HL-60 (cell line): Measurements from ENCODE around the gene PIR.

Experiments
- DNase-seq, 2 experiments: peaks; one replicate each; pipeline ENCODE4 v3.0.0-alpha.2; 2010 to 2020; ENCODE audit warnings: low read depth in 1 of 2, low spot score in 1 of 2
- H3K27ac ChIP-seq: fragments of 250-450 bp; sonication (Bioruptor Pico); replicated peaks from 2 replicates; pipeline ENCODE4 v1.5.1; 2020; ENCODE audit warnings: mild to moderate bottlenecking, moderate library complexity
- H3K27me3 ChIP-seq: fragments of 250-450 bp; sonication (Bioruptor Pico); 2 replicates; pipeline ENCODE4 v1.5.1; 2021; ENCODE audit warnings: mild to moderate bottlenecking, moderate library complexity; ENCODE audit not compliant: insufficient read depth, poor library complexity, severe bottlenecking
- H3K4me3 ChIP-seq: replicated peaks from 2 replicates; pipeline ENCODE4 v1.5.1; 2011; ENCODE audit warnings: mild to moderate bottlenecking, control low read depth, low read length; ENCODE audit not compliant: insufficient read depth
- GABPA ChIP-seq: IDR thresholded peaks from 2 replicates; pipeline ENCODE4 v1.6.1; 2012; ENCODE audit warnings: low read depth
- POLR2AphosphoS5 ChIP-seq: IDR thresholded peaks from 2 replicates; pipeline ENCODE4 v1.6.1; 2012; ENCODE audit warnings: low read depth
- SPI1 ChIP-seq: IDR thresholded peaks from 2 replicates; pipeline ENCODE4 v1.6.1; 2012; ENCODE audit warnings: low read depth, mild to moderate bottlenecking, borderline replicate concordance
- TF ChIP-seq, protein P1 (sequence below): IDR thresholded peaks from one replicate; pipeline ENCODE4 v1.5.1; 2011; ENCODE audit warnings: low read length, control low read depth, inconsistent platforms; ENCODE audit not compliant: insufficient read depth
- TF ChIP-seq, protein P2 (sequence below): IDR thresholded peaks from 2 replicates; pipeline ENCODE4 v1.6.1; 2012; ENCODE audit warnings: low read depth; ENCODE audit not compliant: insufficient replicate concordance

PIR gene

DNA sequence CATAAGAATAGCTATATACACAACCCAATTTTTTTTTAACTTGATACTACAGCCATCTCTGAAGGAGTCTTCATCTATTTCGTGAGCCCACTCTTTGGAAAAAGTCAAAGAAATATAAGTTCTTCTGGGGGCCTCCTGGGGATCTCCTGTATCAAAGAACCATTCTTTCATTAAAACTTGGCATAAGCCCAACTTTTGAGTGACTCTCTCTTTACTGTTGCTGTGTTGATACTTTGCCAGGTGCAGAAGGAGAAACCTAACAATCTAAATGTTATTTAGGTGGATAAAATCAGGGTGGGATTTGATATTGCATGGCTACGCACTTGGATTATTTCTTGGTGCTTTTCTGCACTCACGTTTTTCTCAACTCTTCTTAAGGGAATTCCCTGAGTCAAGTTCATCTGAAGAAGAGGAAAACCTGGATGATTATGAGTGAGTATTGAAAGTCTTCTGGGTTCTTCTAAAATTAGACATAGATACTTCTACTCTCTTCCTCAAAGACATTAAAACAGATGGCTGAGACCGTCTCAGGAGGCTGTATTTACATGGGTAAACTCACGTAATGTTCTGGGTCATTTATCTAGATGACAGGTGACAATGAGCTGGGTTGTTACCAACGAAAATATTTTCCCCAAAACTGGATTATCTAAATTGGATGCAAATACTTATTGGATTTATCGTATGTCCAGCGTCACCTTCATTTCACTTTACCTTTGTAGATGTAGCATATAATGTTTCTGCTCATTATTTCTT lies 32.7 kb upstream of the PIR start:
- no peak for DNase-seq
- no peak overlapping the region for H3K27ac ChIP-seq
- H3K4me3 ChIP-seq = no peak overlapping the region
- TF ChIP-seq, protein P1, sequence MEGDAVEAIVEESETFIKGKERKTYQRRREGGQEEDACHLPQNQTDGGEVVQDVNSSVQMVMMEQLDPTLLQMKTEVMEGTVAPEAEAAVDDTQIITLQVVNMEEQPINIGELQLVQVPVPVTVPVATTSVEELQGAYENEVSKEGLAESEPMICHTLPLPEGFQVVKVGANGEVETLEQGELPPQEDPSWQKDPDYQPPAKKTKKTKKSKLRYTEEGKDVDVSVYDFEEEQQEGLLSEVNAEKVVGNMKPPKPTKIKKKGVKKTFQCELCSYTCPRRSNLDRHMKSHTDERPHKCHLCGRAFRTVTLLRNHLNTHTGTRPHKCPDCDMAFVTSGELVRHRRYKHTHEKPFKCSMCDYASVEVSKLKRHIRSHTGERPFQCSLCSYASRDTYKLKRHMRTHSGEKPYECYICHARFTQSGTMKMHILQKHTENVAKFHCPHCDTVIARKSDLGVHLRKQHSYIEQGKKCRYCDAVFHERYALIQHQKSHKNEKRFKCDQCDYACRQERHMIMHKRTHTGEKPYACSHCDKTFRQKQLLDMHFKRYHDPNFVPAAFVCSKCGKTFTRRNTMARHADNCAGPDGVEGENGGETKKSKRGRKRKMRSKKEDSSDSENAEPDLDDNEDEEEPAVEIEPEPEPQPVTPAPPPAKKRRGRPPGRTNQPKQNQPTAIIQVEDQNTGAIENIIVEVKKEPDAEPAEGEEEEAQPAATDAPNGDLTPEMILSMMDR = no peak
- TF ChIP-seq GABPA (no peak), SPI1 (no peak), POLR2AphosphoS5 (no peak)
- TF ChIP-seq, protein P2, sequence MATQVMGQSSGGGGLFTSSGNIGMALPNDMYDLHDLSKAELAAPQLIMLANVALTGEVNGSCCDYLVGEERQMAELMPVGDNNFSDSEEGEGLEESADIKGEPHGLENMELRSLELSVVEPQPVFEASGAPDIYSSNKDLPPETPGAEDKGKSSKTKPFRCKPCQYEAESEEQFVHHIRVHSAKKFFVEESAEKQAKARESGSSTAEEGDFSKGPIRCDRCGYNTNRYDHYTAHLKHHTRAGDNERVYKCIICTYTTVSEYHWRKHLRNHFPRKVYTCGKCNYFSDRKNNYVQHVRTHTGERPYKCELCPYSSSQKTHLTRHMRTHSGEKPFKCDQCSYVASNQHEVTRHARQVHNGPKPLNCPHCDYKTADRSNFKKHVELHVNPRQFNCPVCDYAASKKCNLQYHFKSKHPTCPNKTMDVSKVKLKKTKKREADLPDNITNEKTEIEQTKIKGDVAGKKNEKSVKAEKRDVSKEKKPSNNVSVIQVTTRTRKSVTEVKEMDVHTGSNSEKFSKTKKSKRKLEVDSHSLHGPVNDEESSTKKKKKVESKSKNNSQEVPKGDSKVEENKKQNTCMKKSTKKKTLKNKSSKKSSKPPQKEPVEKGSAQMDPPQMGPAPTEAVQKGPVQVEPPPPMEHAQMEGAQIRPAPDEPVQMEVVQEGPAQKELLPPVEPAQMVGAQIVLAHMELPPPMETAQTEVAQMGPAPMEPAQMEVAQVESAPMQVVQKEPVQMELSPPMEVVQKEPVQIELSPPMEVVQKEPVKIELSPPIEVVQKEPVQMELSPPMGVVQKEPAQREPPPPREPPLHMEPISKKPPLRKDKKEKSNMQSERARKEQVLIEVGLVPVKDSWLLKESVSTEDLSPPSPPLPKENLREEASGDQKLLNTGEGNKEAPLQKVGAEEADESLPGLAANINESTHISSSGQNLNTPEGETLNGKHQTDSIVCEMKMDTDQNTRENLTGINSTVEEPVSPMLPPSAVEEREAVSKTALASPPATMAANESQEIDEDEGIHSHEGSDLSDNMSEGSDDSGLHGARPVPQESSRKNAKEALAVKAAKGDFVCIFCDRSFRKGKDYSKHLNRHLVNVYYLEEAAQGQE = no peak
- H3K27me3 ChIP-seq = peaks cover 8% of the 10 kb centered on the region

DNA sequence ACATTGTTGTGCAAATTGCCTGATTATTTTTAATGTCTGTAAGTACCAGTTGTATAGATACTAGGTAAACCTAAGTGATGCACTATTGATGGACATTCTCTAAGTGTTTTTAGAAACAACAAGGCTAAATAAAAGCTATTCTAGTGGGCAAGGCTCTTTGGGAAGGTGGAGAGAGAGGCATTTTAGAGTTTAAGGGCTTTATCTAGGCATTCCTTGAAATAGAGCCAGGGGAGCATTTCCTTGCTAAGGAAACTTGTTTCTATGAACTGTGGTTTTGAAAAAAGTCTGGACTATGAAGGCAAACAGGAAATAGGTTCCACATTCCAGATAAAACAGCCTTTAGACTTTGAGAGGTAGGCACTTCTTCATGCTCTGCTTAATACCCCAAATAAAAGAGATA lies 31.3 kb upstream of the PIR start:
- Histone ChIP-seq H3K4me3 (no peak overlapping the region), H3K27ac (no peak overlapping the region), H3K27me3 (peaks cover 9% of the 10 kb centered on the region)
- no peak for DNase-seq
- TF ChIP-seq, protein P1 = no peak
- TF ChIP-seq GABPA (no peak), SPI1 (no peak), POLR2AphosphoS5 (no peak)
- TF ChIP-seq, protein P2 = no peak

DNA sequence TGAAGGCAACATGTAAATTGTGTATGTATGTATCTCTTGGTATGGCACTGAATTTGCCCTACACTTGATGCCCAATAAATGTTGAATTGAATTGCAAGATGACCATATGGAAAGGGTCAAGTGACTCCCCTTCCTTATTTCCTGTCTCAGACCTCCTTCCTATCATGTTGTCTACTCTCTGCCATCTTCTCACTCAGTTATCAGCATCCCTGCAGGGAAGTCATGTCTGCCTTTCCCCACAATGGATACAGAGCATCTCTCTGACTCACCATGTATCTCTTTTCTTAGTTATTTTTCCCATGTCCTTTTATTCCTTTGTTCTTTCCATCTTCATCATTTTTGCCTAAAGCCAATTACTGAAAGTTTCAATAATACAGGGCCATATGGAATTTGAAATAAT lies 30.0 kb upstream of the PIR start:
- no peak for TF ChIP-seq SPI1
- TF ChIP-seq, protein P2 = no peak
- no peak for TF ChIP-seq POLR2AphosphoS5
- TF ChIP-seq, protein P1 = no peak
- TF ChIP-seq GABPA = no peak
- H3K27me3 ChIP-seq = peaks cover 9% of the 10 kb centered on the region
- no peak for DNase-seq
- H3K27ac ChIP-seq = no peak overlapping the region
- no peak overlapping the region for H3K4me3 ChIP-seq
